ENCODE measurements around the gene HOXC11.

GRCh38 chr12:53972722-53973235 is at the start of gene HOXC11:
- TF ChIP-seq CTCF (IDR thresholded peaks at IDR 0.05) = no peak
- TF ChIP-seq POLR2A (IDR thresholded peaks at IDR 0.05) = no peak
- TF ChIP-seq POLR2AphosphoS5 (IDR thresholded peaks at IDR 0.05) = no peak
- TF ChIP-seq EP300 (IDR thresholded peaks at IDR 0.05) = no peak

All from gastroesophageal sphincter (tissue), 3 donors.